Inflammatory macrophage (primary cell): ENCODE measurements around the gene COL1A1.

Experiments
- DNase-seq, 2 donors: peaks; one replicate each; pipeline ENCODE4 v3.0.0-alpha.2; 2020 to 2022

The COL1A1 gene

DNA sequence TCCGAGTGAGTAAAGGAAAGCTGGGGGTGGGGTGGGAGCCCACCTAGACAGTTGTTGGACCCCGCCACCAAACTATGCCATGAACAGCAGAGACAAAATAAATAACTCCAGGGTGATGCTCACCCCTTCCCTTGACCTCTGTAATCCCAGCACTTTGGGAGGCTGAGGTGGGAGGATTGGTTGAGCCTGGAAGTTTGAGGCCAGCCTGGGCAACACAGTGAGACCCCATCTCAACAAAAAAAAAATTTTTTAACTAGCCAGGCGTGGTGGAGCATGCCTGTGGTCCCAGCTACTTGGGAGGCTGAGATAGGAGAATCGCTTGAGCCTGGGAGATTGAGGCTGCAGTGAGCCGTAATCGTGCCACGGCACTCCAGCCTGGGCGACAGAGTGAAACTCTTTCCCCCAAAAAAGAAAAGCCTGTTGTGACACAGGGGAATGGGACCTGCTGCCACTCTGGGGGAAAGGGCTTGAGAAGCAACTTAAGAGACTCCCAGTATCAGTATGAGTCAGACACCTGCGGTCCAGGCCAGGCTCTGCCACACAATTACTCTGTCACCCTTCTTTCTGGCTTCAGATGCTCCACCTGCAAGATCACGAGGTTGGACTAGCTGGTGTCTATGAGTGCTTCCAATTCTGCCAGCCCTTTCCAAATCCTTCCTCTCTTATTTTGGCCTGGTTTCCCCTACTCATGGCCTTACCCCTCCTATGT, 30.6 kb downstream of the COL1A1 start:
- no peak for DNase-seq

- DNase-seq = no peak
Observed at GRCh38 chr17:50169881-50170459, 31.5 kb downstream of the COL1A1 start.

- peak; percentile 61 to 65 for DNase-seq
Observed at GRCh38 chr17:50169121-50169764, 32.2 kb downstream of the COL1A1 start.

- DNase-seq = no peak
Observed at GRCh38 chr17:50168319-50168718, 33.1 kb downstream of the COL1A1 start.

- DNase-seq = no peak
Observed at GRCh38 chr17:50167371-50167770, 34.1 kb downstream of the COL1A1 start.

GRCh38 chr17:50166518-50167181, 34.8 kb downstream of the COL1A1 start:
- no peak for DNase-seq

- DNase-seq = no peak
Observed at GRCh38 chr17:50165867-50166517, 35.4 kb downstream of the COL1A1 start, which contains the start of gene SGCA. TSS of gene SGCA (plus strand) at chr17:50166005. CDS start at chr17:50166041, 36 bp downstream.

DNA sequence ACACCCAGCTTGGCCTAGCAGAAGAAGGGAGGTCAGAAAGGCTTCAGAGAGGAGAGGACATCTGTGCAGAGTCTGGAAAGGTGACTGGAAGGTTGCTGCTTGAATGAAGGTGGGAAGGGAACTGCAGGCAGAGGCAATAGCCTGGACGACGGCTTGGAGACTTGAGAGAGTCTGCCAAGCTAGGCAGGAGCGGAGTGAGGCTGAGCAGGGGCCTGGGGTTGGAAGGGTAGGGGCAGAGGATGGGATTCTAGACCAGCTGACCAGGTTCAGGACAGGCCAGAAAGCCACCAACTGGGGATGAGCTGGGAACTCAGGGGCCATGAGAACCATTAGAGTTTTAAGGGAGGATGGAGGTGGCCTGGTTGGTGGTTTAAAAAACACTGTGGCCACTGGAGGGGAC, 36.0 kb downstream of the COL1A1 start:
- DNase-seq = no peak

DNA sequence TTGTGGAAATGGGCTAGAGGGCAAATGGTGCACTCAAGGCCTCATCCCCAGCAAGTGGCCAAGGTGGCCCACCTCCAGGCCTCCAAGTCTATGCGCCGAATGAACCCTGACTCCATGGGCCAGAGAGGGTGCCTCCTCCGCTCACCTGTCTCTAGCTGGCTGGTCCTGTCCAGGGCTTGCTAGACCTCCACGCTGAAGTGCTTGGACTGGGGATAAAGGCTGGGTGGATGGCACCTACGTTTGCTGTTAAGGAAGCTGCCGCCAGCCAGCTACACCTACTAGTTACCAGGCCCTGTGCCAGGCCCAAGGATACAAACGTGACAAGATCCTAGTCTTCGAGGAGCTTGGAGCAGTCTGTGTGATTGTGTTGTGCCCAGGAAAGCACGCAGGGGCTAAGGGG, 36.4 kb downstream of the COL1A1 start:
- no peak for DNase-seq

DNA sequence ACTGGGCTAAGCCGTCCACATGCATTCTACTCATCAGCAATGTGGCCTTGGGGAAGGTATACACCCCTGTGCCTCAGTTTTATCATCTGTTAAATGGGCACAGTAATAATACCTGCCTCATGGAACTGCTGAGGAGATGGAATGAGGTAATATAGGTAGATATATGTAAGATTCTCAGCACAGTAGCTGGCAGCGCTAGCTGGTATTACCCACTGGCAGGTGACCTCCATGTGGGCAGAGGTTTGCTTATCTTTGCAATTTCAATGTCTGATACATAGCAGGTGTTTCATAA, 36.8 kb downstream of the COL1A1 start:
- no peak for DNase-seq

GRCh38 chr17:50163843-50164696, 37.4 kb downstream of the COL1A1 start:
- peak; percentile 67 to 85 for DNase-seq

DNA sequence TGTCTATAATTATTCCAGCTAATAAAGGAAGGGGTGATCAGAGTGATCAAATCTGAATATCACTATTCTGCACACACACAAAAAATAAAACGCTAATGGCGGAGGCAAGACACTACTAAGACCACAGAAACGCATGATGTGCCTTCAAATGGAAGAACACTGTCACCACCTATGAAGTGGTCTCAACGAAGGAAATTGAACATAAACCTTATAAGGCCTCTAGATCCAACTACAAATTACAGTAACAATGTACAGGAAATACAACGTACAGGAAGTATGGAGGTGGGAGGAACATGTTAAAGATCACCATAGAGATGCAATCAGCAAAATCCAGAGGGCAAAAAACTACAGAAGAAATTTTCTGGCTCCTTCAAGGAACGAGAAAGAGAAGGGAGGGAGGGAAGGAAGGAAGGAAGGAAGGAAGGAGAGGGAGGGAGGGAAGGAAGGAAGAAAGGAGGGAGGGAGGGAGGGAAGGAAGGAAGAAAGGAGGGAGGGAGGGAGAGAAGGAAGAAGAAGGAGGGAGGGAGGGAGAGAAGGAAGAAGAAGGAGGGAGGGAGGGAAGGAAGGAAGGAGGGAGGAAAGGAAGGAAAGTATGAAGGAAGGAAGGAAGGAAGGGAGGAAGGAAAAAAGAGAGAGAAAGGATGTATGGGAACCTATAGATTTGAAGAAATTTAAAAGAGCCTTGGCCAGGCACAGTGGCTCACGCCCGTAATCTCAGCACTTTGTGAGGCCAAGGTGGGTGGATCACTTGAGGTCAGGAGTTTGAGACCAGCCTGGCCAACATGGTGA, 38.8 kb downstream of the COL1A1 start:
- no peak for DNase-seq

DNA sequence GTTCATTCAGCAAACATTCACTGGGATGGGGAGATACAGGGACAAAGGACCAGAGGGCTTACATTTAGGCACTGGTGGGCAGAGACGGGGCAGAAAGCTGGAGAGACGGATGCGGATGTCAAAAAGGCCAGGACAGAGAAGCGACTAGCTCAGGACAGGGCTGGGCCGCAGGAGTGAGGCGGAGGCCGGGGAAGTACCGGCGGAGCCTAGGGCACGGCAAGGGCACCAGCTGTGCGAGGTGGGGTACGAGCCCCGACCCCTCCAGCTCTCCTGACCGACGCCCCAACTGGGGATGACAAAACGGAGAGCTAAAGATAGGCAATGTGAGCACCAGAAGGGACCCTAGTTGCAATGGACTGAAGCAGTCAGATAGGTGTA, 39.5 kb downstream of the COL1A1 start:
- DNase-seq = no peak

- peak; percentile 86 to 88 for DNase-seq
Observed at GRCh38 chr17:50161023-50161910, 40.2 kb downstream of the COL1A1 start.

DNA sequence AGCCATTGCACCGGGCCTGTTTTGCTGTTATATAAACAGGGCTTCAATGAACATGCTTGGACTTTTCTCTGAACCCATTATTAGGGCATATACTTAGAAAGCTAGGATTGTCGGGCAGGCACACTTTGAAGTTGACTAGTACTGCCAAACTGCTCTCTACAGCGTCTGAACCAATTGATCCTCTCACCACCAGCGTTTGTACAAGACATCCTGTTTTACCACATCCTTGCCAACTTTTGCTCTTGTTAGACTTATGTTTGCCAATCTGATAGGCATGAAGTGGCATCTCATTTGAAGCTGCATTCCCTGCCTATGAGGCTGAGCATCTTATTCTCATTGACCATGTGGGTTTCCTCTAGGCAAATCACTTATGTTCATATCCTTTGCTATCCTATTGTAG, 43.5 kb downstream of the COL1A1 start:
- DNase-seq = no peak

GRCh38 chr17:50155115-50155819, 46.2 kb downstream of the COL1A1 start:
- DNase-seq = peak; percentile 32 to 35

DNA sequence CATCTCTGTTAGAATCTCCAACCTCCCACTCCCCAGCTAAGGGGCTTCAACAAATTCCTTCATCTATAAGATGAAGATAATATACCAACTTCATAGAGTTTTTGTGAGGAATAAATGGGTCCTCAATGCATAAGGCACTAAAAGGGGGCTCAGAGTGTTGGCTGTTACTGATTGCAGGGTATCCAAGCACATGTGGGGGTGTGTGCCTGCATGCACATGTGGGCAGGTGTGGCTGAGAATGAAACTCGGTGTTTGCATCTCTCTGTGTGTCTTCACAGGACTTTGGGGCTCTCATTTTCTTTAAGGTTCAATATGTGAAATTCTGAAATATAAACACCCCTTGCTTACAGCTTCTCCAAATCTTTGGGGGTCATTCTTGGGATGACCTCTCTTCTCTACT, 46.8 kb downstream of the COL1A1 start:
- no peak for DNase-seq

GRCh38 chr17:50153650-50154575, 47.5 kb downstream of the COL1A1 start:
- DNase-seq = peak in 1 of 2 donors; percentile 39
